Thoracic aorta endothelial cell (primary cell): Measurements from ENCODE around the gene MTNR1B. TPM values are rescaled to one million over a fixed set of nuclear protein-coding genes. Genes with fewer than 3 reads are reported as not detected.

Source experiments
- small RNA-seq: library from RNA; depleted of rRNA; stranded (forward); fragments of <200 nt; gene quantifications from one replicate; pipeline ENCODE3, GENCODE V24; 2012
- total RNA-seq: library from RNA; depleted of rRNA; stranded (reverse); fragments of >200 nt; gene quantifications from 2 replicates; pipeline ENCODE4 v1.2.3, GENCODE V29; 2012

MTNR1B gene
- total RNA-seq = not detected in 2 replicates

GRCh38 chr11:92969634-92970347 is at the start of gene MTNR1B:
MTNR1B (plus strand) TSS chr11:92969651; CDS start chr11:92969726, 75 bp downstream.

Small RNA genes within 50 kb of the gene (small RNA-seq; reads per million reads assigned to genes)
- not detected for gene SNRPGP16

Other genes with a start within 250 kb of the MTNR1B start
- 14.4 and 23.5 TPM in 2 replicates for gene SLC36A4, start 228.3 kb downstream of the MTNR1B start, total RNA-seq